Measurements from ENCODE around the gene UEVLD. TPM values are rescaled to one million over a fixed set of nuclear protein-coding genes. Genes with fewer than 3 reads are reported as not detected.
A peak's percentile ranks its signal among the peaks of the same experiment; 100 is the strongest.

The UEVLD gene
- total and polyA plus RNA-seq, 9 of the 15 experiments (the other 6 are each of a cell fraction or from before 2014, with no cell fraction given) = 4.7 to 12.6 (median 7.4) TPM

GRCh38 chr11:18526130-18526520 is 62.4 kb downstream of the UEVLD start:
- TF ChIP-seq ZBTB49 (CRISPR knock-in tag; IDR thresholded peaks at IDR 0.05; ENCODE audit: borderline replicate concordance) (0 out of 2 replicates have a peak, but pooled peaks have one; percentile 12), ZNF316 (IDR thresholded peaks at IDR 0.05) (no peak), NCOA2 (IDR thresholded peaks at IDR 0.05; ENCODE audit: partially characterized antibody in 2 of 2) (peak in 1 of 2 experiments; percentile 75)
- Histone ChIP-seq H3K36me3 (ENCODE audit: control insufficient read depth, insufficient read depth, low read length) (peaks cover 16% of the 10 kb centered on the region; the same call in 2 of the 3 replicates), H3K4me1 (replicated peaks in 1 of 2; ENCODE audit: control insufficient read depth in 2 of 2, insufficient read depth in 2 of 2, low read length in 2 of 2) (no peaks in the 10 kb centered on the region; a peak in 1 of 5 replicates), H3K9me1 (ENCODE audit: control insufficient read depth, insufficient read depth, low read length) (no peaks in the 10 kb centered on the region), H3K9ac (ENCODE audit: insufficient read depth in 1 of 2, low read depth in 2 of 2, low read length in 2 of 2) (peak overlapping the region; percentile 95 to 99), H4K20me1 (replicated peaks; ENCODE audit: control insufficient read depth, insufficient read depth, low read length) (no peaks in the 10 kb centered on the region), H3K4me3 (peak overlapping the region; percentile 84), H2AFZ (ENCODE audit: low read depth, low read length) (peak overlapping the region; percentile 100), H3K27ac (ENCODE audit: extremely low read depth, low read depth, low read length) (peak overlapping the region; percentile 97), H3K4me2 (ENCODE audit: insufficient read depth, low read length) (peak overlapping the region; percentile 99), H3K79me2 (ENCODE audit: control insufficient read depth, insufficient read depth, low read length) (peaks cover 55% of the 10 kb centered on the region), H3K27me3 (ENCODE audit: control insufficient read depth in 2 of 2, insufficient read depth in 2 of 2, low read length in 2 of 2) (no peaks in the 10 kb centered on the region), H3K9me3 (replicated peaks; ENCODE audit: control insufficient read depth, insufficient read depth, low read depth, low read length) (no peaks in the 10 kb centered on the region)
- ATAC-seq (peak; percentile 56), DNase-seq (ENCODE audit: extremely low read depth in 1 of 4, low spot score in 3 of 4) (no peak), FAIRE-seq (peak; percentile 49)
- in situ Hi-C loops (cut with MboI) (loop anchor here (25.0 kb wide), 1 partner anchor 211 kb away; the partner anchor contains the start of gene IGSF22), intact Hi-C loops (cut with micrococcal nuclease) (loop anchor here (5.0 to 10.0 kb wide), 2 partner anchors 204 to 291 kb away; partner anchors contain the start of genes GTF2H1, HPS5 and SAA4)
- POLR2A ChIA-PET = interaction anchor here (0.7 to 1.6 kb wide), 8 partner anchors 10 to 328 kb away, joined by 3 to 8 read pairs (median 3); partner anchors contain the start of gene LDHA
- CTCF ChIA-PET (ENCODE audit: low intra/inter-chr PET ratio) = no interaction called here
- BruUV-seq (replicated peaks) = no TSS peak
- WGBS (ENCODE audit: insufficient coverage, low coverage, missing lambda C conversion rate) = under 1% methylated on average over 8 of the region's 8 CpGs
